Forelimb muscle (tissue), 1 donor: ENCODE measurements around the gene CHST5. TPM values are rescaled to one million over a fixed set of nuclear protein-coding genes. Genes with fewer than 3 reads are reported as not detected.
"Not testable (repeated sequence)": the region's sequence is repeated elsewhere in the genome, so short reads cannot be mapped to it uniquely, and the experiment has no call there.

ENCODE experiments used
- DNase-seq: peaks from one replicate; pipeline ENCODE4 v3.0.0-alpha.2; 2013; ENCODE audit warnings: low read depth
- polyA plus RNA-seq: library from polyadenylated mRNA; unstranded; fragments of 120-200 nt; gene quantifications from one replicate; pipeline ENCODE4 v1.2.1, GENCODE V29; 2013; ENCODE audit not compliant: insufficient read length

The CHST5 gene
- polyA plus RNA-seq, 1 donor, result 0.27 TPM

GRCh38 chr16:75550211-75550662 is 14.3 kb upstream of the CHST5 start:
- DNase-seq, result no peak

GRCh38 chr16:75548456-75548855 is 12.5 kb upstream of the CHST5 start:
- not testable (repeated sequence) for DNase-seq

GRCh38 chr16:75546293-75546692 is 10.4 kb upstream of the CHST5 start:
- DNase-seq, result no peak

- not testable (repeated sequence) for DNase-seq
These were observed 10.0 kb upstream of the CHST5 start for GRCh38 chr16:75545879-75546278.

GRCh38 chr16:75542462-75542861 is 6.6 kb upstream of the CHST5 start:
- DNase-seq, result not testable (repeated sequence)

- DNase-seq, result no peak
These were observed 5.3 kb upstream of the CHST5 start for GRCh38 chr16:75541236-75541635.

- not testable (repeated sequence) for DNase-seq
These were observed 3.1 kb upstream of the CHST5 start for GRCh38 chr16:75538882-75539565.

- DNase-seq, result no peak
These were observed 1.9 kb upstream of the CHST5 start for GRCh38 chr16:75537776-75538175.

GRCh38 chr16:75535211-75535843 is 581 bp downstream of the CHST5 start:
- no peak for DNase-seq

- DNase-seq, result no peak
These were observed 1.2 kb downstream of the CHST5 start for GRCh38 chr16:75534560-75535205.

GRCh38 chr16:75532791-75533190 is 3.1 kb downstream of the CHST5 start:
- DNase-seq, result no peak

GRCh38 chr16:75532142-75532765 is 3.7 kb downstream of the CHST5 start:
- no peak for DNase-seq

- DNase-seq, result no peak
These were observed 5.9 kb downstream of the CHST5 start for GRCh38 chr16:75529959-75530358.

GRCh38 chr16:75529056-75529905 is 6.6 kb downstream of the CHST5 start:
- DNase-seq, result no peak

GRCh38 chr16:75527825-75528299 is 8.0 kb downstream of the CHST5 start:
- no peak for DNase-seq

- DNase-seq, result no peak
These were observed 9.7 kb downstream of the CHST5 start for GRCh38 chr16:75526032-75526790.

GRCh38 chr16:75519175-75519574 is 16.7 kb downstream of the CHST5 start:
- no peak for DNase-seq

- not testable (repeated sequence) for DNase-seq
These were observed 19.5 kb downstream of the CHST5 start for GRCh38 chr16:75516189-75516966.

GRCh38 chr16:75514296-75514695 is 21.6 kb downstream of the CHST5 start:
- no peak for DNase-seq

GRCh38 chr16:75506574-75506973 is 29.3 kb downstream of the CHST5 start:
- DNase-seq, result no peak
